Neural progenitor cell (in vitro differentiated cells): ENCODE data around the gene SLC17A8.

Source experiments
- CTCF ChIP-seq: fragments of 200-600 bp; sonication (generic); IDR thresholded peaks from 2 replicates; pipeline ENCODE4 v1.5.1; 2017; ENCODE audit warnings: antibody characterized with exemption, mild to moderate bottlenecking
- EZH2 ChIP-seq: fragments of 200-600 bp; sonication (generic); IDR thresholded peaks from 2 replicates; pipeline ENCODE4 v1.6.1; 2017; ENCODE audit warnings: antibody characterized with exemption, mild to moderate bottlenecking, moderate library complexity
- EZH2phosphoT487 ChIP-seq: fragments of 200-600 bp; sonication (generic); IDR thresholded peaks from 2 replicates; pipeline ENCODE4 v1.6.1; 2017; ENCODE audit warnings: antibody characterized with exemption

- no peak for TF ChIP-seq CTCF
- TF ChIP-seq EZH2: no peak
- TF ChIP-seq EZH2phosphoT487: no peak
Observed at GRCh38 chr12:100375038-100375735, 18.3 kb downstream of the SLC17A8 start.
